ENCODE data around the gene DPH2.

Gene DPH2

DNA sequence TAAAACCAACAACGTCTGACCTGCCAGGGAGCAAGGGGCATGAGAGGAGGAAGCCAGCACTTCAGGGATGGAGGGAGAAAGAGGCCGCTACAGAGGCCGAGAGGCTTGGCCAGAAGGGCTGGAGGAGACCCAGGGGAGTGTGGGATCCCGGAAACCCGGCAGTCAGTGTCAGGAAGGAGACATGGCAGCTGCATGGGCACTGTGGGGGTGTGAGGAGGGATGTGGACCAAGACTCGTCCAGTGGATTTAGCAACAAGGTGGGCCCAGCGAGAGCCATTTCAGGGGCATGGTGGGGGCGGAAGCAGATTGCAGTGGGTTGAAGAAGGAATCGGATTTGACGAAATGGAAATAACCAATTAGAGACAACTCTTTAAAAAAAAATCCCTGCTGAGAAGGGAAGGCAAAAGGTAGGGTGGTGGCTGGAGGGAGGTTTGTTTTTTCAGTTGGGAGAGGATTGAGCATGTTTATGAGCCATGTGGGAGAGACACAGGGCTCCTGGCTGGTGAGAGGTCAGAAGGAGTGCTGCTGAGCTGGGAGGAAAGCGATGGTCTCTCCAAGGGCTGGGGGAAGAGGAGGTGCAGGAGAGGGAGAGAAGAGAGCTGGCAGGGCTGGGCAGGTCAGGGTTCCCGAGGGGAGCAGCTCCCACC lies 13.6 kb downstream of the DPH2 start:
- DNase-seq, result no peak

DNA sequence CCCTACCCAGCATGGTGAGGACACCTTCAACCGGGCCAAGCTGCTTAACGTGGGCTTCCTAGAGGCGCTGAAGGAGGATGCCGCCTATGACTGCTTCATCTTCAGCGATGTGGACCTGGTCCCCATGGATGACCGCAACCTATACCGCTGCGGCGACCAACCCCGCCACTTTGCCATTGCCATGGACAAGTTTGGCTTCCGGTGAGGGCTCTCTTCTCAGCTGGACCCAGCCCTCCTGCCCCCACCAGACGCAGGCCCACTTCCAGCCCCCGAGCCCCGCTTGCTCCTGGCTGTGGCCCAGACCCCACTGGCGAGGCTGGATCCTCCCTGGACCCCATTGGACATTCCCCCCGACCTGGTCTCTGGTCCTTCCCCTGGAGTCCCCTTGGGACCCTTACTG lies 15.0 kb downstream of the DPH2 start:
- no peak for DNase-seq

DNA sequence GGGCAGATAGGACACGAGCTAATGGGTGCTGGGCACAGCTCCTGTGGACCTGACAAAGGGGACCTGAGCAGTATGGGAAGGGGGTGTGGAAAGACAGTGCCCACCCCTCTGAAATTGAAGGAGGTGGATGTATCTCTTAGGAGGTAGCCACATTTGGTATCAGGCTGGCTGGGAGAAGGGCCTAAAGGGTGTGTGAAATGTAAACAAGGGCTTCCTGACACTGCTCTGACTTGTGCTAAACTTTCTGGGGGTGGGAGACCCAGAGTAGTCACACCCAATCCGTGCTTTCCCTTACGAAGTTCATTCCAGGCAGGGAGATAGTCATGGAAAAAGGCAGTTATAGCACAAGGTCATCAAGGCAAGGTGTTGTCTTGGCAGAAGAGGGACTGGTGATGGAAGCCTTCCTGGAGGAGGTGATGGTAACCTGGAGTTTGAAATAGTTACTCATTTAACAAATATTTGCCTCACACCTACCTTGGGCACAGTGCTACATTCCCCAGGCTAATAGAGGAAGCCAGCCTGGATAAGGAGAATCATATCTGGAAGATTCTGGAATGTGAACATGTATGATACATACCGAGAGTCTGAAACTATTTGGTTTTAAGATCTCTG lies 16.3 kb downstream of the DPH2 start:
- DNase-seq, result no peak

DNA sequence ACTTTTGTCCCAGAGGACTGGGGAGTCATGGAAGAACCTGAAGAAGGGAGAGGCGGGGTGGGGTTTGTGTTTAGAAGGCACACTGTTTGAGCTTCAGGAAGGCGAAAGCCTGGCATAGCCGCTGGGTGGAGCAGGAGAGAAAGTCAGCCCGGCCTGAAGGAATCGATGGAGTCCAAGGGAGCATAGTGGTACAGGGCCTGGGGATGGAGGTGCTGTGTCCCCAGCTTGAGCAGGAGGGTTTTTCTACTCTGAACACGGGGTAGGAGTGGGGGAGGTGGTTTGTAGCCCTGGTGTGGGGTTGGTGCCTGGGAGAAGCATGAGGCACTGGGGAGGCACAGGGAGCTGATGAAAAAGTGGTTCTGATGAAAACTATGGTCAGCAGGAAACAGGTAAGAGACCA lies 16.9 kb downstream of the DPH2 start:
- DNase-seq, result no peak

DNA sequence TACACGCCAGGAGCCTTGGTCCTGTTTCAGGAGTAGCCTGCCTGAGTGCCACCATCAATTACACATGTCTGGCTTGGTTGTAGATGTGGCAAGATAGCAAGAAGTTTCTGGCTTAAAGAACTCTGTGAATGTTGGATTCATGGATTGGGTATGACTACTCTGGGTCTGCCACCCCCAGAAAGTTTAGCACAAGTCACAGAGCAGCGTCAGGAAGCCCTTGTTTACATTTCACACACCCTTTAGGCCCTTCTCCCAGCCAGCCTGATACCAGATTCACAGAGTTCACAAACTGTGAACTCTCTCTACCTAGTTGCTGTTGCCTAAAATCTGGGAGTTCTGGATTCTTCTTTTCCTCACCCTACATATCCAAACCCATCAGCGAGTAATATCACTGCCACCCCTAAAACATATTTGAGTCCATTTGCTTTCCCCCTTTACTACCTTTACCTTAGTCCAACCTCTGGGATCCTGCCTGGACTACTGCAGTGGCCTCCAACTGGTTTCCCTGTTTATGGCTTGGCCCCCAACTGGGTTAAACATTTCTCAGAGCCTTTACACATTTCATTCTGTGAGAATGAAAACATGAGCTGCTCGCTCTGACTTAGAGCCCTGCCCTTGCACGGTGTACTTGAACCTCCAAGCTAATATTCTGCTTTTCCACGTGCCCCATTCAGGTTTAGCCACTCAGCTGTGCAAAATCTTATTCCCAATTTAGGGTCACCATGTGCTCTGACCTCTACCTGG lies 17.5 kb downstream of the DPH2 start:
- DNase-seq, result no peak

DNA sequence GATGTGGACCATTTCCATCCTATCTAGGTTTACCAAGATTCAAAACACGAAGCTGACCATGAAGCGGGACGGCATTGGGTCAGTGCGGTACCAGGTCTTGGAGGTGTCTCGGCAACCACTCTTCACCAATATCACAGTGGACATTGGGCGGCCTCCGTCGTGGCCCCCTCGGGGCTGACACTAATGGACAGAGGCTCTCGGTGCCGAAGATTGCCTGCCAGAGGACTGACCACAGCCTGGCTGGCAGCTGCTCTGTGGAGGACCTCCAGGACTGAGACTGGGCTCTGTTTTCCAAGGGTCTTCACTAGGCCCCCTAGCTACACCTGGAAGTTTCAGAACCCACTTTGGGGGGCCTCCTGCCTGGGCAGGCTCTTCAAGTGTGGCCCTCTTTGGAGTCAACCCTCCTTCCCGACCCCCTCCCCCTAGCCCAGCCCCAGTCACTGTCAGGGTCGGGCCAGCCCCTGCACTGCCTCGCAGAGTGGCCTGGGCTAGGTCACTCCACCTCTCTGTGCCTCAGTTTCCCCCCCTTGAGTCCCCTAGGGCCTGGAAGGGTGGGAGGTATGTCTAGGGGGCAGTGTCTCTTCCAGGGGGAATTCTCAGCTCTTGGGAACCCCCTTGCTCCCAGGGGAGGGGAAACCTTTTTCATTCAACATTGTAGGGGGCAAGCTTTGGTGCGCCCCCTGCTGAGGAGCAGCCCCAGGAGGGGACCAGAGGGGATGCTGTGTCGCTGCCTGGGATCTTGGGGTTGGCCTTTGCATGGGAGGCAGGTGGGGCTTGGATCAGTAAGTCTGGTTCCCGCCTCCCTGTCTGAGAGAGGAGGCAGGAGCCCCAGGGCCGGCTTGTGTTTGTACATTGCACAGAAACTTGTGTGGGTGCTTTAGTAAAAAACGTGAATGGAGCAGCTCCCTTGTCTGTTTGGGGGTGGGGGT lies 20.7 kb downstream of the DPH2 start:
- DNase-seq, result no peak

DNA sequence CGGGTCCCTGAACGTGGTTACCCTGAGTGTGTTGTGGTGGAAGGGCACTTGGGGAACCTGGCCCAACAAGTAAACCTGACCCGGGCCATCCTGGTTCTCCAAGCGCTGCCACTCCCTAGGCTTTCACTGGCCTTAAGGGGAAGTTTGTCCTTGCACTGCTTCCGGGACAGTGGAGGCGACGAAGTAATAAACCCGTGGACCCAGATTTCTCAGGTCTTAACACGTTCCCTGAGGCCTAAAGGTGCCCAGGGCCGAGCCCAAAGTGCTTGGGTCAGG lies 21.3 kb downstream of the DPH2 start:
- no peak for DNase-seq

DNA sequence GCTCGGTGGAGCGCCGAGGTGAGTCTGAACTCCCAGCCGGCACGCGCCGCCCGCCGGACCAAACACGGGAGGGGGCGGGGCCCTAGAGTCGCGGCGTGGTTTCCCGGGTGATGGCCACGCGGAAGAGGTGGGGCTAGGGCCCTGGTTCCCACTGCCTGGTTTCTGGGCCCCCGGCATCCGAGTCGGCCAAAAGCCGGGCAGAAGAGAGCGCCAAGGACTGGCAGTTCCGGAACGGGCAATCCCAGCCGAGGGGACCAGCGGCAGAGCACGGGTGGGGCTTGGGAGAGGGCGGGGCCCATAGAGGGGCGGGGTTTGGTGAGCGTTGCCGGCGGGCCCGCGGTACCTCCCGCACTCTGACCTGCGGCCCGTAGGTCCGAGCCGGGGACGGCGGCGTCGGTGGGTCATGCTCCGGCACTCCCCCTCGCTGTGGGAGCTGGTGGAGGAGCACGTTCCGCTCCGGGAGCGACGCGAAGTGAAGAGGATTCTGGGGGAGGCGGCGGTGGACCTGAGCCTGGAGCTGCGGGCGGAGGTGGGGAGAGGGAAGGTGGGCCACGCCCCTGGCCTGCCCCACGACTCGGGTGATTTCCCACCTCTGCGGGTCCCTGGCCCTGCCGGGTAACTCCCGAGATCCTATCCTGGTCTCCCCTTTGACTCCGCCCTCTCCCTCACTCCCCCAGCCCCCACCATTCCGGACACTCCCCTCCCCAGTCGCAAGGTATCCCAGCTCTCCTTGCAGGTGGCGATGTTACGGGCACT lies 21.8 kb downstream of the DPH2 start, which contains the start of gene CCDC24:
Gene CCDC24 (plus strand): TSS at position 124 of the 756 bp plus-strand sequence. CDS start 280 bp downstream, at position 404.
- peak; percentile 70 for DNase-seq

DNA sequence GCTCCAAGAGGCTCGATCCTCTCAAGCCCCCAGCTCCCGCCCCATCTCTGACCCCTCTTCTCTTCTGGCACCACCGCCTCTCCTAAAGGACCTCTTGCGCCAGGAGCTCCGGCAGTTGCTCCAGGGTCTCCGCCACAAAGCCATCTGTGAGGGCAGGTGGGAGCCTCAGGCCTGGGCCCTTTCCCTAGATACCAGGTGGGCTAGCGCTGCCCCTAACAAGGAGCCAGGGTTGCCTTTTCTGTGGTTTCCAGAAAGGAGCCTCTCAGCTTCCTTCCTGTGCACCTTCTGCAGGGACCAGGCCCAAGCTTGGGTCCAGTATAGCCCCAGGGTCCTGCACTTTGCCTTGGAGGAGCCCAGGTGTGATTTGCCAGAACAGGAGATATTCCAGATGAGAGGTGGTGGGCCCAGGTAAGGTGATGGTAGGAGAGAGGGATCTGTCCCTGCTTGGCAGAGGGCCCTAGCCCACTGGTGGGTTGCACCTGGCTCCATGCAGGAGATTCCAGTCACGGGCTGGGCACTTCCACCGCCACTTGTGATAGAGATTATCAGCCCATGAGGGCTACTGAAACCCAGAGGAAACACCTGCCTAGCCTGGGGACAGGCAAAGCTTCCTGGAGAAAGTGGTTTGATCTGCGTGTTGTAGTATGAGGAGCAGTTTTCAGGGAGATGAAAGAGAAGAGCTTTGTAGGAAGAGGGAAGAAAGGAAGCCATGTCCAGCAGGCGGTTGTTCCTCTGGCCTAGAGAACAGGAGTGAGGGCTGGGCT lies 22.6 kb downstream of the DPH2 start:
- no peak for DNase-seq

DNA sequence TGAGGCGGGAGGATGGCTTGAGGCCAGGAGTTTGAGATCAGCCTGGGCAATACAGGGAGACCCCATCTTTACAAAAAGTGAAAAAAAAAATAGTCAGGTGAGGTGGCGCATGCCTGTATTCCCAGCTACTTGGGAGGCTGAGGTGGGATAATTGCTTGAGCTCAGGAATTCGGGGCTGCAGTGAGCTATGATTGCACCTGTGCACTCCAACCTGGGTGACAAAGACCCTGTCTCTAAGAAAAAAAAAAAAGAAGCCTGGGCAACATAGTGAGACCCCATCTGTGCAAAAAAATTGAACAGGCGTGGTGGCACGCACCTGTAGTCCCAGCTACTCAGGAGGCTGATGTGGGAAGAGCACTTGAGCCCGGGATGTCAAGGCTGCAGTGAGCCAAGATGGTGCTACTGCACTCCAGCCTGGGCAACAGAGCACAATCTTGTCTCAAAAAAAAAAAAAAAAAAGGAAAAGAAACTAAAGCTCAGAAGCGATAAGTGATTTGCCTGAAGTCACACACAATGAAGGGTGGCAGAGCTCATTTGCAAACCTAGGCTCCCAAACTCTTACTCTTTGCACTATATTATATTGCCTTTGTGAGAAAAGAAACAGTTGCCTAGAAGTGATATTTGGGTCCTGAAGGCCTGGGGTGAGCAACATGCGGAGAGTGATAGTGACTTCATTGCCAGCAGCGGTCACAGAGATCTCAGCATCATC lies 23.6 kb downstream of the DPH2 start:
- no peak for DNase-seq

DNA sequence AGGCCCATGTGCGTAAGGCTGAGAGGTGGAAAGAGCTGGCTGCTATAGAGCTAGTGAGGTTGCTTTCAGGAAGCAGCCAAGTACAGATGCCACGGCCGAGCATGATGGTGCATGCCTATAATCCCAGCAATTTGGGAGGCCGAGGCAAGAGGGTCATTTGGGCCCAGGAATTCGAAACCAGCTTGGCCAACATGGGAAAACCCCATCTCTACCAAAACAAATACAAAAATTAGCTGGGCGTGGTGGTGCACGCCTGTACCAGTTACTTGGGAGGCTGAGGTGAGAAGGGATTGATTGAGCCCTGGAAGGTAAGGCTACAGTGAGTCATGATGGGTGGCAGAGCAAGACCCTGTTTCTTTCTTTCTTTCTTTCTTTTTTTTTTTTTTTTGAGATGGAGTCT lies 24.3 kb downstream of the DPH2 start:
- no peak for DNase-seq

DNA sequence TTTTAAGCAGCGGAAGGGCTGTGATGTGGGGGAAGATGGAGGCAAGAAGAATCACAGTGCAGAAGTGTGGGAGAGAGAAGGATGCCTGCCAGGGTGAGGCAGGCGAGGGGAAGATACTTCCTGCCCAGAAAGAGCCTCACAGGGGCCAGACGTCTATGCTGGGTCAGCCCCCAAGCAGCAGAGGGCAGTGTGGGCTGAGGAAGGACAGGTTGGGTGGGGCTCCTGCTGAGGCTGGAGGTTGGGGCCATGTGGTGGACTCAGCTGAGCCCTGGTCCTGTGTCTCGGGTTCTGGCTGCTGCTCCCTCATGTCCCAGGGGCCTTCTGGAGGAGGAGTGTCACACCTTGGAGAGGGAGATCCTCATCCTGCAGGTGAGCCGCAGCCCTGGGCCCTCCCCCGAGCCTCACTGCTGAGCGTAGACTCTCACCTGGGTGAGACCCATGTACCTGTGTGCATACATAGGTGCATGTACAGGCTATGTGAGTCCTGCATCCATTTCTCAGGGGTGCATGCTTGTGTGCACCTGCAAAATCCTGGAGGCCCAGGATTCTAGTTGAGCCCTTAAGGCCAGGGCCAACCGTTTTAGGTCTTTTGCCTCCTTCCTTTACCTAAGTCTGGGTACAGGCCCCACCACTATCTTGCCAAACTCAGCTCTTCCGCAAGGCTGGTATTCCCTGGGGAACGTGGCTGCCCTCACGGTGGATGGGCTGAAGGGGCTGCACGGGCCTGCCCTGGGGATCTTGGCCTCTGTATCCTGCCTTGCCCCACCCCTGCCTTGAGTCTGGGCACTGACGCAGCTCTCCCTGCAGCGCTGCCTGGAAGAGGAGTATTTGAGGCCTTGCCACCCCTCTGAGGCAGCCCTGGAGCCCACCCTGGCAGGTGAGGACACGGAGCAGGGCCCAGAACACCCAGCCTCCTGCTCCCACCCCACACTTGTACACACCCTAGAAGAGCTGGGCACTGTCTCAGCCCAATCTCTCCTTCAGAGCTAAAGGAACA lies 25.3 kb downstream of the DPH2 start:
- no peak for DNase-seq

DNA sequence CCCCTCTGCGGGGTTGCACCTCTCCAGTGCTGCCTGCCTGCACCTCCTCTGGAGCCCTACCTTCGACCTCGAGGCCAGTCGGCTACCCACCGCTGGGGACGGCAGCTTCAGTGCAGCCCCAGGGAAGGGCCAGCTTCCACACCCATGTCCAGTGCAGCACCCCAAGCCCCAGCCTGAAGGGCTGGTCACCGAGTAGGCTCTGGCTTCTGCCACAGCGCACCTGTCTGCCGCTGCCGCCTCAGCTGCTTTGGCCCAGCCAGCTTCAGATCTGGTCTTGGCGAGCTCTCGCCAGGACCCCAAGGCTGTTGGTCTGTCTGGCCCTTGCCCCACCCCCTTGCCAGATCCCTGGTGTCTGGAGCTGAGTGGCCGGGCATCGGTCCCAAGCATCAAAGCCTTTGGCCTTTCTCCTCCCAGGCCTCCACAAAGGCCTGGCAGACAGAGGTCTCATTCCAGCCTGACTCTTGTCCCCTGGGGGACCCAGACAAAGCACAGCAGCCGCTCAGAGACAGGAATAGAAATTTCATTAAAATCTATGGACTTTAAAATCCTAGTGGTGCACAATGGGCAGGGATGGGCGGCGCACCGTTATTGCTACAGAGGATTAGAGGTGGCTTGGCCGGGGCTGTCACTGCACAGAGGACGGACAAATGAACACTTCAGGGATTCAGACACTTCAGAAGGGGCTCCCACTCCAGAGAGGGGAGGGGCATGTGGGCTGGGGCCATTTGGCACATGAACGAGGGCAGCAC lies 26.3 kb downstream of the DPH2 start:
- no peak for DNase-seq

DNA sequence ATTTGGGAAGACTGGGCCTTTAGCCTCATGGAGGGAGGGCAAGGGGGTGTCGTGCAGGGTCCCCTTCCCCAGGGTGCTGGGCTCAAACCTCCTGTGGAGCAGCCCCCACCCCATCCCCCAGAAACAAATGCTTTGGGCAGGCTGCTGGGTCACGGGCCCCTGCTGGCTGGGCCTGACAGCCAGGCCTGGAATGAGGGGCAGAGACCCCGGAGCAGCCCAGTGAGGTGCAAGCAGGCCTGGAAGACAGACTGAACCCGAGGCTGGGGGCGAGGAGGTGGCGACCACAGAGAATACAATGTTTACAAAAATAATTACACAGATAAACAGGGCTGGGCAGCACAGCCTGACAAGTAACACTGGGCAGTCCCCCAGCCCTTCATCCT lies 26.9 kb downstream of the DPH2 start:
- DNase-seq, result no peak

DNA sequence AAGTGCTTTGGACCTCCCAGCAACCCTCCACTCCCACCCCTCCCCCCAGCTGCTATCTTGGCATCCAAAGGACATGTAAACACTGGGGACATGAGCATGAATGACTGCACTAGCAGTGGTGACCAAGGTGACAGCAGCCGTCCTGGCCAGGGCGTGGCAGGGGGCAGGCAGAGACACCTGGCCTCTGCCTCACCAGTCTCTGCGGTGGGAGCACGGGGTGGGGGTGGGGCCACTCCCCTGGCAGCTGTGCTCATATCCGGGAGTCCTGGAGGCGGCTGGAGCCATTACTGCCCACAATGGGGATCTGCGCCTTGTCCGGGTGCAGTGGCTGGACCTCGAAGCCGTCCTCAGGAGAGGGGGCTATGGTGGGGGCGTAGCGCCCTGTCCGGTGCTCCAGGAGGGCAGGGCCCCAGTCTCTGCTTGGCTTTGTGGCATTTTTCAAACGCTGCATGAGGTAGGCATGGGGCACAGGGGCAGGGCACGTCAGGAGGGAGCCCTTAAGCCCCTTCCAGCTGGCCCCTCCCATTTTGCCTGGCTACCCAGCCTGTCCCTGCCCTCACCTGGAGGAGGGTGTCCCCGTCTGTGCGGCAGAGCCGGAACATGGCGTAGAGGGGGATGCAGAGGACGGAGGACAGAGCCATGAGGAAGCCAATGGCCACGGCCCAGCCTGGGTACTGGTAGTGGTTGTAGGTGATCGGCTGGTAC lies 27.6 kb downstream of the DPH2 start:
- DNase-seq, result no peak

DNA sequence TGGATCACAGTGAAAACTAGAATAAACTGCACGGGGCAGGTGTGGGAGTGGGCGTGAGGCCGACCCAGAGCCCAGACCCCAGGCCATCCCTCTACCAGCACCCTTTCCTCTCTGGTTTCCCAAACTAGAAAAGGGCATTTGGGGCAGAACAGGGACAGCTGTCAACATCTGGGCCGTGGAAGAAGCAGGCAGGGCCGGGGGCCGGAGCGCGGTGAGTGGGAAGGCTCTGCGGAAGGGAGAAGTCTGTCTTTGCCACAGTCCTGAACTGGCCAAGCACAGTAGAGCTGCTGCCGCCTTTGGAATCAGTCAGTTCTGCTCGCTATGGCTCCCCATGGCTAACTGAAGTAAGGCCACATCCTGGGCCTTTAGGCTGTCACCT lies 28.2 kb downstream of the DPH2 start:
- no peak for DNase-seq

DNA sequence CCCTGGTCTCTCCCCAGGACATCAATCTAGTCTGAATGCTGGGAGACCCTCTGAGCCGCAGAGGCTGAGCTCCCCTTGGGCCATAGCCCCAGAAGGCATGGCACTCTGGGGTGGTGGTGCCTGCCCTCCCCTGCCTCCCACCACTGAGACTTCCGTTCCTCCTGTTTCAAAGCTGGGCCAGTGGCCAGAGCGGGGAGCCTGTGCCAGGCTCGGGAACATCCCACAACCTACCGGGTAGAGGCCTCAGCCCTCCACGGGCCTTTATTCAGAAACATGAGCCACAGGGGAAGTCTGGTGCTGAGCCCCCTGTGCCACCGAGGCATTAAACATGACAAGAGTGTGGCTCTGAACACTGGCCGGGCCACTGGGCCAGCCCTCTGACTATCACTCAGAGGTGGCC lies 29.6 kb downstream of the DPH2 start:
- no peak for DNase-seq

DNA sequence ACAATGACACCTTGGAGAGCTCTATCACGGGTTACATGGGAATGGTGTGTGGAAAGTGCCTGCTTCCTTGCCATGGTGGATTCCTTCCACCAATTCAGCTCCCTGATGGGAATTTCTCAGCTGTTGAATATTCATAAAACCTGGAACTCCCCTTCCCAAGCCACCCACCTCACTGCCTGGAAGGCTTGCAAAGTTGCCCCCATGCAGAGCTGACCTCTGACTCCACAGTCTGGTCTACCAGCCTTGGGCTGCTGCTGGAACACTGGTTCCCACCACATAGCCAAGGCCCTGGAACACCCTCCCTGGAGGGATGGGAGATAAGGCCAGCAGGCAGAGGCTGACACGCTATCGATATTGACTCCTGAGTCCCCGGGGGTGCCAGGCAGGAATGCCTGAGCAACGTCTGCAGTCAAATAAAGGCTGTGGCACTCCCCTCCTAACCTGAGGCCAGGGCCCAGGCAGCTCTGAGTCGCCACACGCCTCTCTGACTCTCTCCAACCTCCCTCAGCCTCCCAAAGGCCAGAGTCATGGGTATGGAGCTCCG lies 30.4 kb downstream of the DPH2 start:
- DNase-seq, result no peak
